GM11168 (cell line): ENCODE results near the gene KLC3.
"Not testable (repeated sequence)": the region's sequence is repeated elsewhere in the genome, so short reads cannot be mapped to it uniquely, and the experiment has no call there.

Experiments used
- in situ Hi-C: fragments of 300-500 bp; cut with MboI; formaldehyde crosslinking; loops from one replicate; pipeline ENCODE4 v1.12.0; 2022; ENCODE audit warnings: low sequenced_read_pairs; ENCODE audit not compliant: unreplicated experiment

The KLC3 gene

DNA sequence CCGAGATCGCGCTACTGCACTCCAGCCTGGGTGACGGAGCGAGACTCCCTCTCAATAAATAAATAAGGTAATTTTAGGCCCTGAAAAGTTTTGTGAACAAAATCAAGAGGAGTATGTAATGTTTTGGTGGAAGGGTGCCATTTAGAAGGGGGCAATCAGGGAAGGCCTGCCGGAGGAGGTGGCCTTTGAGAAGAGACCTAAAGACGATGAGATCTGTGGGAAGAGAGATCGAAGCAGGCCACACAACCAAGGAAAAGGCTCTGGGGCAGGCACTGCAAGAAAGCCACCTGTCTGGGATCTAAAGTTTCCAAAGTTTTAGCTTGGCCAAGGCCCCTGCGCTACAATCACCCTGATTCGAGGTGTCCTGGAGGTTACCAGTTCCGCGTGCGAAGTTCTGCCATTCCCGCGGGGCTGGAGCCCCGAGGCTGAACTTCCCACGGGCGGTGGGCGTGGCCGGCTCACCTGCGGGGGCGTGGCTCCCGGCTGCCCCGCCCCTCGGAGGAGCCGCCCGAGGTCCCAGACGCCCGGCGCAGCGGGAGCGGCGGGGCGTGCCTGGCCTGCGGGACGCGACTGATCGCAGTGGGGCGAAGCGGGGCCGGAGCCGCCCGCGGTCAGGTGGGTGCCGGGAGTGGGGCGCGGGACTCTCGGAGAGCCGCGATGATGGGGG is at the start of gene KLC3:
Gene KLC3, plus strand, starts transcription at position 519 of the 667 bp plus-strand sequence. CDS start 4,792 bp downstream, outside the sequence.
- in situ Hi-C loops: no loop called here

DNA sequence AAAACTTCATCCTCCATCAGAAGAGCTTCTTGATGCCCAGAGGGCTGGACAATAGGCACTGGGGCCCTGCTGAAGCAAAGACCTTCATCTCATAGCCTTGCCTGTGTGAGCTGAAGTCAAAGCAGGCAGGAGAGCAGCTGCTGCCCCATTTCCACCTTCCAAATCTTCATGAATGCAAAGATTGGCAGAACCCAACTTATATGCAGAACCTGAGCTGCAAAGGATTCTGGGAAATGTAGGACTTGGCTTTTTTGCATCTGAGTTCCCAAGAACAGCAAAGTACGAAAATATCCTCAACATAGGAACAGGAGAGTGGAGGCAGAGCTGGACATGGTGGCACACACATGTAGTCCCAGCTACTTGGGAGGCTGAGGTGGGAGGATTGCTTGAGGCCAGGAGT is 48.7 kb upstream of the KLC3 start:
- in situ Hi-C loops: no loop called here

DNA sequence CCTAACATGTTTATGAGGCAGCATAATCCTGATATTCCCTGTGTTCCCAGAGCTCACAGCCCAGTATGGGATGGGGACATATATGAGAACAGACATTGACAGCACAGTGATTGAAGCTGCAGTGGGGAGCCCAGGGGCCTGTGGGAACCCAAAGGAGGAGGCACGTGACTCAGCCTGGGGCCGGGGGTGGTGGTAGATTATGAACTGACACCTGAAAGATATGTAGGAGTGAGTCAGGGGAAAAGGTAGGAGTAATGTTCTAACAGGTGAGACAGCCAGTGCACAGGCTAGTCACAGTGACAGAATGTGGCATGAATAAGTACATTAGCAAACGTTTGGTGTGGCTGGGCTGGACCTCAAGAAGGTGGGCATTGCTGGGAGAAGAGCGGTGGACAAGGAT is 46.9 kb upstream of the KLC3 start:
- in situ Hi-C loops: no loop called here

DNA sequence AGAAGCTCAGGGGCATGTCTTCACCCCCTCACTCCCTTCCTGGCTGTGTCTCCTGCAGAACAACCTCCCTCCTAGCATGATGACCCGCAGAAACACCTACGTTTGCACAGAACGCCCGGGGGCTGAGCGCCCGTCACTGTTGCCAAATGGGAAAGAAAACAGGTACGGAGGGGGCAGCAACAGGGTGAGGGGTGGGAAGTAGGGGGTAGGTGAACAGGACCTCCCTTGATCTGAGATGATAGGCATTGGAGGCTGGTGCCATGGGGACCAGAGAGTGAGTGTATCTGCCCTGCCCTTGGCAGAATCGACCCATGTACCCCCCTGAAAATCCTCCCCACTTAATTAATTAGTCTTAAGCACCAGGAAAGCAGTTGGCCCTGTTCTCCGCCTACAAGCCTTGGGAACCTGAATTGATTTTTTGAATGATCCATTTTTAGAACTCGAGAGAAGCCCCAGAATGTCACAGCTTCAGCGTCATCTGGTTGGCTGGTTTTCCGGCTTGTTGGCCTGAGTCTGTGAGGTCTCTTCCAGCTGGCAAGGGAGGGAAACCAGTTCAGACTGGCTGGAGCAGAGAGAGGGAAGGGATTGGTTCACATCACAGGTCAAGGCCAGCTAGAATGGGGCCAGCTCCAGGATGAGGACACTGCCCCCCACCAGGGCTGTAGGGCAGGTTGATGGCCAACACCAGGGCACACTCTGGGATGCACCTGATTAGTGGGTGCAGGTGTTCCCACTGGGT is 46.1 kb upstream of the KLC3 start:
- in situ Hi-C loops: no loop called here

DNA sequence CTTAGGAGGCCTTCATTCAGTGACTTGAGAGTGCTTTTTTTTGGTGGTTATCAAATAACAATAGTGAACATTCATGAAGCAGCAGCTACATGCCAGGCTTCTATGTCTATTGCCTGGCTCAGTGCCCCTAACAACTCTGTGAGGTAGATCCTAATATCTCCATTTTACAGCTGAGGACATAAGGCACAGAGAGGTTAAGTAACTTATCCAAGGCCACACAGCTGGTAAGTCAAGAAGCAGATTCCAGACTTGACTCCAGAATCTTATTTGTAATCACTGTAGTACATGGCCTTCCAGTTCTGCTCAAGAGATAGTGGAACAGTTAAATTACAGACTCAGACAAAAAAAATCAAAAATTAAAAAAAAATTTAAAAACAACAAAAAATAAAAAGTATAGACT is 44.7 kb upstream of the KLC3 start:
- in situ Hi-C loops: no loop called here

DNA sequence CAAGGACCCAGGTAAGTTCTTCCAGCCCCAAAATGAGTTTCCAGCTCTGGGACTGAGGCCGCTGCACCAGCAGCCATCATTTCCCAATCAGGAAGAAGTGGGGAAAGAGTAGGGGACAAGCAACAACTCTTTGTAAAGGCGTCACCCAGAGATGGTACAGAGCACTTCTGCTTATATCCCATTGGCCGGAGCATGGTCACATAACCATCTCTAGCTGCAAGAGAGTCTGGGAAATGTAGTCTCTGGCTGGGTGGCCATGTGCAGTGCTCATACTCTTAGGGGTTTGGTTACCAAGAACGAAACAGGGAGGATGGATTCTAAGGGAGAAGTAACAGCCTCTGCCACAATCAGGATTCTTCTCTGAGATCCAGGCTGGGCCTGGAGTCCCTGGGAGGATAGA is 44.2 kb upstream of the KLC3 start:
- in situ Hi-C loops: no loop called here

DNA sequence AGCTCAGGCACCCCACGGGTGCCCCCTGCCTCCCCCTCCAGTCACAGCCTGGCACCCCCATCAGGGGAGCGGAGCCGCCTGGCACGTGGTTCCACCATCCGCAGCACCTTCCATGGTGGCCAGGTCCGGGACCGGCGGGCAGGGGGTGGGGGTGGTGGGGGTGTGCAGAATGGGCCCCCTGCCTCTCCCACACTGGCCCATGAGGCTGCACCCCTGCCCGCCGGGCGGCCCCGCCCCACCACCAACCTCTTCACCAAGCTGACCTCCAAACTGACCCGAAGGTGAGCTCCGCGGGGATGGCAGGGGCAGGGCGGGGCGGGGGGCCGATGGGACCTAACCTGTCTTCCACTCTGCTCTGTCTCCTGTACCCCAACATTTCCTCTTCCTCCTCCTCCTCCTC is 42.9 kb upstream of the KLC3 start:
- in situ Hi-C loops: no loop called here

DNA sequence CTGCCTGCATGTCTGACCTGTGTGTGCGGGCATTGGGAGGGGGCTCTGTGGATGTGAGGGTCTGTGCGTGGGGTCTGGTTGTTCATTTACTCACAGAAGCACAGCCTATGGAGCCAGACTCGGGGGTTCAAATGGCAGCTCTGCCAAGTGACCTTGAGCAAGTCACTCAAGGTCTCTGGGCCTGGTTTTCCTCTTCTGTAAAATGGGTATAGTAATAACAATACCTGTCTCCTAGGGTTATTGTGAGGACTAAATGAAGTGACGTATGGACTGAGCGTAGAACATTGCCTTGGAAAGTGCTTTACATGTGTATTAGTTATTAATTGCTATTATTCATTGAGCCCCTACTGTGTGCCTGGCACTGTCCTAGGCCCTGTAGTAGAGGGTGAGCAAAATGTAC is 42.3 kb upstream of the KLC3 start:
- in situ Hi-C loops: no loop called here

DNA sequence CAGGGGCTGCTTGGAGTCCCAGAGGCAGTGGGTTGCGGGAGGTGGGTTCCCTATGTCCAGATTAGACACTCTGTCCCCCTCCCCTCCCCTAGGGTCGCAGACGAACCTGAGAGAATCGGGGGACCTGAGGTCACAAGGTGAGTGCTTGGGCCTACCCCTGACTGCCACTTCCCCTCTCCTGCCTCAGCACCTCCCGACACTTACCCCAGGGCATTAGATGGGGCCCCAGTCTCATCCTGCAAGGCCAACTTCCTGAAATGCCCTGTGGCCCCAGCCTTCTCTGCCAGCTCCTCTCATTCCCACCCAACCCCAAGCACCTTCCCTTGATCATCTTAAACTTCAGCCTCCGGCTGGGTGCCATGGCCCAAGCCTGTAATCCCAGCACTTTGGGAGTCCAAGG is 40.8 kb upstream of the KLC3 start:
- in situ Hi-C loops: no loop called here

DNA sequence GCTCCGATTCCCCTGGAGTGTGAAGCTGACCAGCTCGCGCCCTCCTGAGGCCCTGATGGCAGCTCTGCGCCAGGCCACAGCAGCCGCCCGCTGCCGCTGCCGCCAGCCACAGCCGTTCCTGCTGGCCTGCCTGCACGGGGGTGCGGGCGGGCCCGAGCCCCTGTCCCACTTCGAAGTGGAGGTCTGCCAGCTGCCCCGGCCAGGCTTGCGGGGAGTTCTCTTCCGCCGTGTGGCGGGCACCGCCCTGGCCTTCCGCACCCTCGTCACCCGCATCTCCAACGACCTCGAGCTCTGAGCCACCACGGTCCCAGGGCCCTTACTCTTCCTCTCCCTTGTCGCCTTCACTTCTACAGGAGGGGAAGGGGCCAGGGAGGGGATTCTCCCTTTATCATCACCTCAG is 38.1 kb upstream of the KLC3 start:
- in situ Hi-C loops: no loop called here

DNA sequence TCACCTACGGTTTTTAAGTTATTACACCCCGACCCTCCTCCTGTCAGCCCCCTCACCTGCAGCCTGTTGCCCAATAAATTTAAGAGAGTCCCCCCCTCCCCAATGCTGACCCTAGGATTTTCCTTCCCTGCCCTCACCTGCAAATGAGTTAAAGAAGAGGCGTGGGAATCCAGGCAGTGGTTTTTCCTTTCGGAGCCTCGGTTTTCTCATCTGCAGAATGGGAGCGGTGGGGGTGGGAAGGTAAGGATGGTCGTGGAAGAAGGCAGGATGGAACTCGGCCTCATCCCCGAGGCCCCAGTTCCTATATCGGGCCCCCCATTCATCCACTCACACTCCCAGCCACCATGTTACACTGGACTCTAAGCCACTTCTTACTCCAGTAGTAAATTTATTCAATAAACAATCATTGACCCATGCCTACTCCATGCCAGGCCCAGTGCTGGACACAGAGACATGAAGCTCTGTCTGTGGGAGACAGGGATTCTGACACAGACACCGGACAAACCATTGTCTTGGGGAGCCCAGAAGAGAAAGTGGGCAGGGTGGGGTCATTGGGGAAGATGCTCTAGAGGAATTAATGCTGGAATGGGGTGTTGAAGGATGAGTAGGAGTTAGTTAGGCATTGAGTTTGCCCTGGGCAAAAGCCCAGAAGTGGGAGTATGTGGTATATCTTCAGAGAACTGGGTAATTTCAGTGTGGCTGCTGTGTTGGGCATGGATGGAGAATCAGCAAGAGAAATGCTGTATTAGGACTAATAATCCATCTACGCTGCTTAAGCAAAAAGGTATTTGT is 37.1 kb upstream of the KLC3 start:
- in situ Hi-C loops: no loop called here

DNA sequence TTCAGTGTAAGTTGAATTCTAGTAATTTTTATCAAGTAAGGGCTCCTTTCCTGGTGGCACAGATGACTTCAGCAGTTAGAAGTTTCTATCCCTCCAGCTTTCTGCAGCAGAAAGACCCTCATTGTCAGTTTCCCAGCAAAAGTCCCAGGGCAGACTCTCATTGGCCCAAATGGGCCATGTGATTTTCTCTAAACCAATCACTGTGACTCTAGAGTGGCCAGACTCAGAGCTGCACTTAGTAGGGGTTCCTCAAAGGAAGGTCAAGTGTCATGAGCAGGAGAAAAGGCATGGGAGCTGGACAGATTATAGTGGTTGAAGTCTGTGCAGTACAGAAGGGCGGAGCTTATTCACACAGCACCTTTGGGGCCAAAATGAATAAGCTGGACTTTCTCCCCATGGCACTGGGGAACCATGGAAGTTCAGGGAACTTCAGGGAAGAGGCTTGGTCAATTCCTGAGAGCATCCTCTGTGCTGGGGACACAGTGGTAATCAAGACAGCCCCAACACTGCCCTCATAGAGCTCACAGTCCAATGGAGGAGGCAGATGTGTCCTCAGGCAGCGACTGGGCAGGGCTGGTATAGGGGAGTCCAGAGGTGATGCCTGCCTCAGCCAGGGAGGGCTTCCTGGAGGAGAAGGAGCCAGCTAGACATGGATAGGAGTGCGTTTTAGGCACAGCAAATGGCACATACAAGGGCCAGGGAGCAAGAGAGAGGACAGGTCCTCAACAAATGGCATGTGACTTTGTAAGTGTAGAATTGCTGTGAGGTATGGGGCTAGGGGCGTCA is 36.2 kb upstream of the KLC3 start:
- in situ Hi-C loops: no loop called here

DNA sequence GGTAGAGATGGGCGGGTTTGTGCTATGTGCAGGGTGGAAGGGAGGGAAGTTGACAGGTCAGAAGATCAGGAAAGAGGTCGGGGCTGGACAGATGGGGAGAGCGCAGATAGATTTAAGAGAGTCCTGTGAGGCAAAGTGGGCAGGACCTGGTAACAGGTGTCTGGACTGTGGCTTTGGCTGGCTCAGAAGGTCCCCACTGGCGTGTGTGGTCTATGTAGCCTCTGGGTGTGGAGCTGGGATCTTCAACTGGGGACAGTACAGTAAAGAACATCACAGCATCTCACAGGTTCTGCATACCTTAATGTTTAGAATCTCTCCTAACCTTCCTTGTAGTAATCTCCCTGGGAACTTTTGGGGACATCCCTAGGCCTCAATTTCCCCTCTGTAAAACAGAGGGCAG is 35.5 kb upstream of the KLC3 start:
- in situ Hi-C loops: no loop called here

DNA sequence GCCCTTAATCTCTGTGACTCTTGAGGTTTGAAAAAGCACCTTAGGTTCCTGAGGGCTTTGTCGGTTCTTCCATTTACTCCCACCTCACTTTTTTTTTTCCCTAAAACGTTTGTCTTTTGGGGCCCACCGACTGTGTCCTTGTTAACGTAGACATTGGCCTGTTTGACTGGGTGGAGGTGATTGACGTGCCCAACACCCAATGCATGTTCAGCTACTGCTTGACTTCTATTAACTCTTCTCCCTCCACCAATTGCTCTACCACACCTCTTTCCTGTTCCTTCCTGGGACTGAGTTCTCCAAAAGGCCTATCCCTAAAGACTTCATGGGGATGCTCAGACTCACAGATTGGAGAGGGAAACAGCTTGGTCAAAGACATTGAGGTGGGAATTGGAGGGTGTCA is 35.1 kb upstream of the KLC3 start:
- in situ Hi-C loops: no loop called here

DNA sequence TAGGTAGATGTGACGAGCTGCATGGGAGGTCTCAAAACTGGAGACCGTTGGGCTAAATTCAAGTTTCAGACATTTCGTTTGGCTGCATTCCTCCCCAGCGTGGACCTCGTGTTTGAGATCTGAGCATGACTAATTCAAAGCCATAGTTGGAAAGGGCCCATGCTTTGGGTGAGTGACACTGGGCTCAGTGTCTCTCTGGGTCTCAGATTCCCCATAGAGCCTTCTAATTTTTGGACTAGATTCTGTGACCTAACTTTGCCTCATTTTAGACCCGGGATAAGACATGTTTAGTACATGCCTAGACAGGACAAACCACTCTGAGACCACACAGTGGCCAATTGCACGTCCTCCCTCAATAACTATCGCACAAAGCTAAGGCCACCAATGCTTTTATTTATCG is 34.5 kb upstream of the KLC3 start:
- in situ Hi-C loops: no loop called here

DNA sequence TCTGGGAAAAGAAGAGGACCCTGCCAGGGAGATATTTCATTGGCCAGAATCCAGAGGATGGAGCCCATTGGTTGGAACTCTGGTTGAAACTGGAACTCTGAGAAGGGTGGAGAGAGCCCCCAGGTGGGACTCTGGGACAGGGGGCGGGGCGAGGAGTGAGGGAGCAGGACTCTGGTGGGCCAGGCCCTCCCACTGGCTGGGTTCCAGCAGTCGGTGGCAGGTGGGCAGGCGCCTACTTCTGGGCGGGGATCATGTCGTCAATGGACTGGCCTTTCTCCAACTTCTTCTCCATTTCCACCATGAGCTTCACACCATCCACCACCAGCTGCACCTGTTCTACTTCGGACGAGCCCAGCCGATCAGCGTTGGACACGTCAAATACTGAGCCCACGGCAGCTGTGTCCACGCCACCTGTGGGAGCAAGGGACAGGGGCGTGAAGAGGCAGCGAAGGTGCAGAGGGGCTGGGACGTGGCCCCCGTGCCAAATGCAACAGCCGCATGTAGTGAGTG is 34.0 kb upstream of the KLC3 start:
- in situ Hi-C loops: no loop called here

DNA sequence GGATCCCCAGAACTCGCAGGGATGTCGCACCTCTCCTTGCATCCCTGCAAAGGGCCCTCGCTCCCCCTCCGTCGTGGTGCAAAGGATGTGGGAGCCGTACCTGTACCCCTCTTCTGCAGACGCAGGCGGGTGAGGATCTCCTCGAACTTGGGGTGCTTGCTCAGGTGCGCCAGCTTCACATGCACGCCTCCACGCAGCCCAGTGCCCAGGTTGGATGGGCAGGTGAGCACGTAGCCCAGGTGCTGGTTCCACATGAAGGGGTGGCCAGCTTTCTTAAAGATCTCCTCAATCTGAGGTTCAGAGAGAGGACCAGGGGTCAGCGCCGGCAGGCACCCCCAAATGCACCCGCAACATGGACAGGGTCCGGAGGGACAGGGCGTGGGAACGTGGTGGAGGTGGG is 33.2 kb upstream of the KLC3 start:
- in situ Hi-C loops: no loop called here

DNA sequence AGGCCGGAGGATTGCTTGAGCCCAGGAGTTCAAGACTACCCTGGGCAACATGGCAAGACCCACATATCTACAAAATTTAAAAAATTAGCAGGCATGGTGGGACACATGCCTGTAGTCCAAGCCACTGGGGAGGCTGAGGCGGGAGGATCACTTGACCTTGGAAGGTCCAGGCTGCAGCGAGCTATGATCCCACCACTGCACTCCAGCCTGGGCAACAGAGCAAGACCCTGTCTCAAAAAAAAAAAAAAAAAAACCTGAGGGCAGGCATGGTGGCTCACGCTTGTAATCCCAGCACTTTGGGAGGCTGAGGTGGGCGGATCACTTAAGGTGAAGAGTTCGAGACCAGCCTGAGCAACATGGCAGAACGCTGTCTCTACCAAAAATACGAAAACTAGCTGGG is 31.2 kb upstream of the KLC3 start:
- in situ Hi-C loops: not testable (repeated sequence)

DNA sequence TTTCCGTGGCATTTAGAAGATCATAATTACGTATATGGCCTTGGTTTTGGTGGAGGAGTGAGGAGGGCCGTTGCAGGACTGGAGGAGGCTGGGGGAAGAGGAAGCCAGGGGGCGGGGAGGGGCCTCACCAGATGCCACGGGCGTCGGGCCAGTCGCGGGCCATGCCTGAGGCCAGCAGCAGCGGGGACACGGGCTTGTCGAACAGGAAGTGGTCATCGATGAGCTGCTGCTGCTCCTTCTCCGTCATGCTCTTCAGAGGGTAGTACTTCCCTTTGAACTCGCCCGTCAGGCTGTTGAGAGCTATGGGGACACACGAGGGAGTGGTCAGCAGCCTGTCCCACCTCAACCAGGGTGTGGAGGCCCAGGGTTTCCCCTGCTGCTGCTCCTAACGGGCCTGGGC is 28.9 kb upstream of the KLC3 start:
- in situ Hi-C loops: no loop called here

DNA sequence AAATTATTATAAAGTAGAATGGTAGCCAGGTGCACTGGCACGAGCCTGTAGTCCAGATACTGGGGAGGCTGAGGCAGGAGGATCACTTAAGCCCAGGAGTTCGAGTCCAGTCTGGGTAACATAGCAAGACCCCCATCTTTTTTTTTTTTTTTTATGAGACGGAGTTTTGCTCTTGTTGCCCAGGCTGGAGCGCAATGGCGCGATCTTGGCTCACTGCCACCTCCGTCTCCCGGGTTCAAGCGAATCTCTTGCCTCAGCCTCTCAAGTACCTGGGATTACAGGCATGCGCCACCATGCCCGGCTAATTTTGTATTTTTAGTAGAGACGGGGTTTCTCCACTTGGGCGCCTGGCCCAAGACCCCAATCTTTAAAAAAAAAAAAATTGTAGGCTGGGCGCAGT is 28.3 kb upstream of the KLC3 start:
- in situ Hi-C loops: not testable (repeated sequence)
